CD8-positive, alpha-beta memory T cell (primary cell): ENCODE data around the gene FRS3. TPM values are rescaled to one million over a fixed set of nuclear protein-coding genes. Genes with fewer than 3 reads are reported as not detected.

ENCODE experiments used
- CTCF ChIA-PET: fragments of 350-600 bp; sonication (Branson Sonifier 250); formaldehyde crosslinking; loops from one replicate; lab custom pipeline; 2021; ENCODE audit warnings: antibody characterized with exemption; lab: Charles Lee
- POLR2A ChIA-PET: fragments of 350-600 bp; sonication (Branson Sonifier 250); formaldehyde crosslinking; loops from one replicate; lab custom pipeline; 2021; ENCODE audit warnings: antibody characterized with exemption; lab: Charles Lee
- DNase-seq, 5 donors: peaks; one replicate each; pipeline versions ENCODE4 v3.0.0 to v3.0.0-alpha.2; 2020 to 2022; ENCODE audit warnings: mixed read lengths in 1 of 5
- H3K27ac ChIP-seq: one replicate; pipeline ENCODE4 v1.7.0; 2013; ENCODE audit warnings: low read depth, mild to moderate bottlenecking, low read length, moderate library complexity
- H3K27me3 ChIP-seq: 2 replicates; pipeline ENCODE4 v1.7.0; 2013; ENCODE audit warnings: low read length, mild to moderate bottlenecking; ENCODE audit not compliant: insufficient read depth, poor library complexity, severe bottlenecking
- H3K36me3 ChIP-seq: 2 replicates; pipeline ENCODE4 v1.7.0; 2013; ENCODE audit warnings: mild to moderate bottlenecking, low read length, moderate library complexity; ENCODE audit not compliant: insufficient read depth
- H3K4me1 ChIP-seq: 2 replicates; pipeline ENCODE4 v1.7.0; 2013; ENCODE audit warnings: mild to moderate bottlenecking, low read length, moderate library complexity; ENCODE audit not compliant: insufficient read depth
- H3K4me3 ChIP-seq: 2 replicates; pipeline ENCODE4 v1.7.0; 2013; ENCODE audit warnings: mild to moderate bottlenecking, low read length
- H3K9me3 ChIP-seq: 2 replicates; pipeline ENCODE4 v1.7.0; 2013; ENCODE audit warnings: mild to moderate bottlenecking, low read length
- H3K27ac Mint-ChIP-seq, 8 donors: one replicate each; pipeline ENCODE4 v1.8.0; 2020 to 2021; ENCODE audit warnings: mixed read lengths in 8 of 8, mild to moderate bottlenecking in 6 of 8, inconsistent platforms in 3 of 8, moderate library complexity in 3 of 8
- H3K27me3 Mint-ChIP-seq, 2 donors: one replicate each; pipeline ENCODE4 v1.8.0; 2020 to 2021; ENCODE audit warnings: mixed read lengths in 2 of 2, mild to moderate bottlenecking in 1 of 2, moderate library complexity in 1 of 2
- H3K36me3 Mint-ChIP-seq, 3 donors: one replicate each; pipeline ENCODE4 v1.8.0; 2020 to 2021; ENCODE audit warnings: mixed read lengths in 3 of 3, inconsistent platforms in 1 of 3, mild to moderate bottlenecking in 1 of 3
- H3K4me1 Mint-ChIP-seq, 3 donors: one replicate each; pipeline ENCODE4 v1.8.0; 2020 to 2021; ENCODE audit warnings: mixed read lengths in 3 of 3, inconsistent platforms in 1 of 3, mild to moderate bottlenecking in 1 of 3
- H3K4me3 Mint-ChIP-seq, 7 donors: one replicate each; pipeline ENCODE4 v1.8.0; 2020 to 2021; ENCODE audit warnings: mixed read lengths in 7 of 7, mild to moderate bottlenecking in 6 of 7, moderate library complexity in 4 of 7, inconsistent platforms in 2 of 7
- H3K9me3 Mint-ChIP-seq, 5 donors: one replicate each; pipeline ENCODE4 v1.8.0; 2020 to 2022; ENCODE audit warnings: mixed read lengths in 5 of 5, mild to moderate bottlenecking in 3 of 5, moderate library complexity in 2 of 5, inconsistent platforms in 1 of 5
- polyA plus RNA-seq: library from polyadenylated mRNA; unstranded; fragments of 300-500 nt; fragmentation: Illumina TruSeq; gene quantifications from one replicate; pipeline ENCODE4 v1.2.3, GENCODE V29; 2021
- total RNA-seq, 2 experiments: library from RNA; stranded (reverse); gene quantifications; one replicate each; pipeline ENCODE4 v1.2.3, GENCODE V29; 2021

Gene FRS3
- total and polyA plus RNA-seq, 3 experiments from 2014 or later: 3.7 to 4.0 (median 4.0) TPM

DNA sequence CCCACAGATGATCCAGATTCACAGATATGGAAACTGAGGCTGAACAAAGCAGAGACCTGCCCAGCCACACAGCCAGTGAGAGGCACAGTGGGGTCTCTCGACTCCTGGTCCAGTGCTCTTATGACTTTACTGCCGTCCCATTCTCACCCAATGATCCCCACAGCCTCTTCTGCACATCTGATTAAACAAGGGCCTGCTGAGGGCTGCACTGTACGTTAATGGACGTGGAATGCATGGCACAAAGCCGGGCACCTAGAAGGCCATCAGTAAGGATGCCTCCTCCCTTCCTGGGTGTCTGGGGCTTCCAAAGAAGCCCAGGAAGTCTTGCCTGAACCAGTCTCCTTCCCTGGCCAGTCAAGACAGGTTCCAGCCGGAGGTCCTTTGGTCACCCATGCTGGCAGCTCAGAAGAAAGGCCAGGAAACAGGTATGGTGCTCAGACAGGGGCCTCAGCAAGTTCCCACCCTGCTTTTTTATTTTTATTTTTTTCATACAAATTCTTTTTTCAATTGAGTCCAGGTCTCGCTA, 48.1 kb downstream of the FRS3 start:
- ChIA-PET POLR2A (no interaction called here), CTCF (interaction anchor here (1.2 to 4.9 kb wide), 3 partner anchors 12 to 55 kb away, joined by 3 to 26 read pairs (median 3); partner anchors contain the start of gene TOMM6)
- Histone ChIP-seq H3K4me3 (no peak overlapping the region), H3K36me3 (no peaks in the 10 kb centered on the region), H3K9me3 (no peaks in the 10 kb centered on the region), H3K4me1 (peaks cover 53% of the 10 kb centered on the region), H3K27me3 (no peaks in the 10 kb centered on the region), H3K27ac (peak overlapping the region; percentile 35)
- Mint-ChIP-seq H3K27ac (peak overlapping the region; percentile 43 to 100 (median 88)), H3K4me3 (peak overlapping the region in 3 of 7 donors; percentile 5 to 55 (median 51)), H3K4me1 (peaks cover 58 to 72% (median 60%) of the 10 kb centered on the region in 3 donors), H3K9me3 (no peaks in the 10 kb centered on the region), H3K36me3 (peaks cover 0 to 1% (median 0%) of the 10 kb centered on the region in 3 donors), H3K27me3 (no peaks in the 10 kb centered on the region)
- no peak for DNase-seq

DNA sequence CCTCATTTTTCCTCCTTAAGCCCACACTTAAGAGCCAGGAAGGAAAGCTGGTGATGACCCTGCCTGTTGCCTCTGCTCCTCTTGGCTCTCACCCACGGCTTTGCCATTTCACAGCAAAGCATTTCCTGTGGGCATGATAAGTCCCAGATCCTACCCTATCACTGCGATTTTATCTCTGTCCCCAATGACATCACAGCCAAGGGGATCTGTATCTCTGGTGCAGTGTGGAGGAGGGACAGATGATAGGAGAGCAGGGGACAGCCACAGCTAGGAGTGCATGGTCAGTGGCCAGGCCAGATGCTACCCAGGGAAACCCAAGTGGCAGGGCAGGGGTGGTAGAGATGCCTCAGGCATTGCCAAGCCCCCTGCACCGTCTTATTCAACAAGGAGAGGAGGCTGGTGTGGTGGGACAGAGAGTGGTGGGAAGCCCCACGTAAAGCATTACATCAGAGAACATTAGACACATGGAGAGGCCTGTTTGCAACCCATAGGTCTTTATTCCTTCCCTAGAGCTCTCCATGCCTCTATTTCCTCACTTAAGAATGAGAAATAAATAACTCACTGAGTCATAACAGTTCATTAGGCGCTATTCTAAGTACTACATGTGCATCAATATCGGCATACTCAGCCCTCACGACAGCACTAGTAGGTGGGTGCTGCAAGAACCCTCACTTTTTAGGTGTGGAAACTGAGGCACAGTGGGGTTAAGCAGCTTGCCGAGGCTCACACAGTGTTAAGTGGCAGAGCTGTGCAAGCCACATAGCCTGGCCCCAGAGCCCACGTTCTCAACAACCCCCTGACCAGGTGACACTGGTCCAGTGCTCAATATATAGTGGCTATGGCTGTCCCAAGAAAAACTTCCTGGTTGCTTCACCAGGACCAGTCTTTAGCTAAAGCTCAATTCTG, 48.9 kb downstream of the FRS3 start:
- no peak overlapping the region for H3K4me3 ChIP-seq
- Mint-ChIP-seq H3K36me3 (peaks cover 0 to 1% (median 0%) of the 10 kb centered on the region in 3 donors), H3K27ac (peak overlapping the region; percentile 43 to 92 (median 78)), H3K27me3 (no peaks in the 10 kb centered on the region), H3K4me3 (peak overlapping the region in 3 of 7 donors; percentile 25 to 66 (median 36)), H3K9me3 (no peaks in the 10 kb centered on the region), H3K4me1 (peaks cover 59 to 76% (median 61%) of the 10 kb centered on the region in 3 donors)
- H3K27ac ChIP-seq: no peak overlapping the region
- no peaks in the 10 kb centered on the region for H3K27me3 ChIP-seq
- CTCF ChIA-PET: interaction anchor here (1.3 kb wide), 1 partner anchor 11 kb away, joined by 3 read pairs; no protein-coding TSS in a partner anchor
- DNase-seq: no peak
- POLR2A ChIA-PET: no interaction called here
- H3K4me1 ChIP-seq: peaks cover 50% of the 10 kb centered on the region
- no peaks in the 10 kb centered on the region for H3K36me3 ChIP-seq
- no peaks in the 10 kb centered on the region for H3K9me3 ChIP-seq

- ChIA-PET POLR2A (no interaction called here), CTCF (no interaction called here)
- Mint-ChIP-seq H3K4me3 (peak overlapping the region in 2 of 7 donors; percentile 60 to 68), H3K36me3 (no peaks in the 10 kb centered on the region), H3K4me1 (peaks cover 57 to 73% (median 61%) of the 10 kb centered on the region in 3 donors), H3K27me3 (no peaks in the 10 kb centered on the region), H3K27ac (peak overlapping the region in 3 of 8 donors; percentile 17 to 64 (median 43)), H3K9me3 (no peaks in the 10 kb centered on the region)
- DNase-seq: no peak
- Histone ChIP-seq H3K9me3 (no peaks in the 10 kb centered on the region), H3K4me1 (peaks cover 48% of the 10 kb centered on the region), H3K36me3 (no peaks in the 10 kb centered on the region), H3K27ac (no peak overlapping the region), H3K27me3 (no peaks in the 10 kb centered on the region), H3K4me3 (no peak overlapping the region)
Observed at GRCh38 chr6:41729624-41730023, 50.1 kb downstream of the FRS3 start.

DNA sequence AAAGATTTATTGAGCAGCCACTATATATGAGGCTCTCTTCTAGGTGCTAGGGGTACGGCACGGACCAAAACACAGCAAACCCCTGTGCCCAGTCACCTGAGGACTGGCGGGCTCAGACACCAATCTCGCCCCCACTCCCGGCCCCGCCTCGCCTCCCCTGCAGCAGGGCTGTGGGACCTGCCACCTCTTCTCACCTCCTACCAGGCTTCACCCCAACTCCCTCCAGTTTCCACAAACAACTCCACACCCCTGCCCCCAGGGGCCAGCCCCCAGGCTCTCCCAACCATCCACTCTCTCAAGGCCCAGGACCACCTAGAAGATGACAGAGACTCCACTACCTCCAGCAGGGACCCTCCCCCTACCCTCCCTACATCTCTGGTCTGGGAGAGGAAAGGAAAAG, 50.7 kb downstream of the FRS3 start:
- DNase-seq: no peak
- Histone ChIP-seq H3K9me3 (no peaks in the 10 kb centered on the region), H3K27me3 (no peaks in the 10 kb centered on the region), H3K4me1 (peaks cover 47% of the 10 kb centered on the region), H3K36me3 (no peaks in the 10 kb centered on the region), H3K4me3 (no peak overlapping the region), H3K27ac (no peak overlapping the region)
- Mint-ChIP-seq H3K36me3 (no peaks in the 10 kb centered on the region), H3K4me3 (peak overlapping the region in 4 of 7 donors; percentile 25 to 86 (median 63)), H3K27ac (peak overlapping the region in 5 of 8 donors; percentile 64 to 85 (median 77)), H3K4me1 (peaks cover 59 to 77% (median 61%) of the 10 kb centered on the region in 3 donors), H3K27me3 (no peaks in the 10 kb centered on the region), H3K9me3 (no peaks in the 10 kb centered on the region)
- CTCF ChIA-PET: no interaction called here
- POLR2A ChIA-PET: no interaction called here

DNA sequence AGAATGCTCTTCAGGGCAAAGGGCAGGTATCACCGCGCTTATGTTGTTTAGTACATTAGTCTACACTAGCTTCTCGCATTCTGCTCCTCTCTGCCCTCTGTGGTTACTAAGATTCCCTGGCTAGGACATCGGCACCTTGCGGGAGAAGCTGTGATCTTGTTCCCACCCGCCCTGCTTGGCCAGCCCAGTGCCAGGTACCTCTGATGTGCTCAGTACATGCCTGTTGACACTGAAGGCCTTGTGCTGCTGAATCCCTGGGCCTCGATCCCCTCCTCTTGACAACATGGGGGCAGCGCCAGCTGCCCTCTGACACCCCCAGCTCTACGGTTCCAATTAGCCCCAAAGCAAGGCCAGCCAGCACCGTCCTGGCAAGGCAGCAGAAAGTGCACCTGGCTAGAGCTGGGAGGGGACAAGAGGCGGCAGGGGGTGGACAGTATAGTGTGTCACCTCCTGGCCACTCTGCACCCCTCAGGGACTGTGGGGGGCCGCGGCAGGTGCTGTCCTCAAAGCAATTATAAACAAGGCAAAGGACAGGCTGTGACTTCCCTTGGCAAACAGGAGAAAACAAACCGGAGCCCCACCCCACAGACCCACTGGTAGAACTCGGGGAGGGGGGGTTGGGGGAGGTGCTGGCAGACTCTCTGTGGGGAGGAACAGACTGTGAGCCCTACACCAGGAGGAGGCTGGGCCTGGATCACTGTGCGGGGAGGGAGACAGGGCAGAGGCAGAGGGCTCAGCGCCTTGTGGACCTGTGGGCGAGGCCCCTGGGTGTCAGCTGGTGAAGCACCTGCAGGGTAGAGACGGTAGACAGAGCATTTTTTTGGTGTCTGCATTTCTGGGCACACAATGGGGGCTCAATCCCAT, 51.4 kb downstream of the FRS3 start:
- no peak overlapping the region for H3K4me3 ChIP-seq
- no peaks in the 10 kb centered on the region for H3K27me3 ChIP-seq
- Mint-ChIP-seq H3K9me3 (no peaks in the 10 kb centered on the region), H3K27ac (peak overlapping the region in 4 of 8 donors; percentile 64 to 85 (median 80)), H3K36me3 (peaks cover 0 to 3% (median 0%) of the 10 kb centered on the region in 3 donors), H3K4me1 (peaks cover 55 to 74% (median 57%) of the 10 kb centered on the region in 3 donors), H3K4me3 (peak overlapping the region in 4 of 7 donors; percentile 60 to 86 (median 67)), H3K27me3 (no peaks in the 10 kb centered on the region)
- ChIA-PET CTCF (no interaction called here), POLR2A (interaction anchor here (0.6 kb wide), 1 partner anchor 20 kb away, joined by 3 read pairs; no protein-coding TSS in a partner anchor)
- H3K9me3 ChIP-seq: no peaks in the 10 kb centered on the region
- H3K4me1 ChIP-seq: peaks cover 41% of the 10 kb centered on the region
- DNase-seq: peak in 1 of 5 donors; percentile 18
- H3K36me3 ChIP-seq: no peaks in the 10 kb centered on the region
- H3K27ac ChIP-seq: no peak overlapping the region

- DNase-seq: no peak
- no peak overlapping the region for H3K27ac ChIP-seq
- Mint-ChIP-seq H3K4me1 (peaks cover 51 to 72% (median 52%) of the 10 kb centered on the region in 3 donors), H3K9me3 (no peaks in the 10 kb centered on the region), H3K27me3 (no peaks in the 10 kb centered on the region), H3K27ac (peak overlapping the region in 2 of 8 donors; percentile 60 to 64), H3K36me3 (peaks cover 0 to 3% (median 0%) of the 10 kb centered on the region in 3 donors), H3K4me3 (peak overlapping the region in 4 of 7 donors; percentile 28 to 66 (median 54))
- H3K27me3 ChIP-seq: no peaks in the 10 kb centered on the region
- ChIA-PET POLR2A (interaction anchor here (0.6 kb wide), 1 partner anchor 20 kb away, joined by 3 read pairs; no protein-coding TSS in a partner anchor), CTCF (no interaction called here)
- H3K4me3 ChIP-seq: no peak overlapping the region
- H3K9me3 ChIP-seq: no peaks in the 10 kb centered on the region
- peaks cover 35% of the 10 kb centered on the region for H3K4me1 ChIP-seq
- H3K36me3 ChIP-seq: no peaks in the 10 kb centered on the region
Observed at GRCh38 chr6:41727705-41728072, 52.0 kb downstream of the FRS3 start.

- no peaks in the 10 kb centered on the region for H3K9me3 Mint-ChIP-seq
- no peak overlapping the region for H3K27ac ChIP-seq
- peaks cover 26% of the 10 kb centered on the region for H3K4me1 ChIP-seq
- no peaks in the 10 kb centered on the region for H3K27me3 Mint-ChIP-seq
- peaks cover 43 to 65% (median 46%) of the 10 kb centered on the region in 3 donors for H3K4me1 Mint-ChIP-seq
- peak overlapping the region in 6 of 7 donors; percentile 12 to 74 (median 73) for H3K4me3 Mint-ChIP-seq
- ChIA-PET CTCF (no interaction called here), POLR2A (no interaction called here)
- peaks cover 0 to 3% (median 0%) of the 10 kb centered on the region in 3 donors for H3K36me3 Mint-ChIP-seq
- DNase-seq: no peak
- H3K27me3 ChIP-seq: no peaks in the 10 kb centered on the region
- no peak overlapping the region for H3K4me3 ChIP-seq
- peak overlapping the region in 6 of 8 donors; percentile 11 to 87 (median 40) for H3K27ac Mint-ChIP-seq
- no peaks in the 10 kb centered on the region for H3K9me3 ChIP-seq
- H3K36me3 ChIP-seq: no peaks in the 10 kb centered on the region
Observed at GRCh38 chr6:41726876-41727275, 52.8 kb downstream of the FRS3 start.
